CD4-positive, alpha-beta T cell treated with Interleukin-17A for 1 hour (primary cell): ENCODE data around the gene HTR3B.

Source experiments
- DNase-seq: peaks from one replicate; pipeline ENCODE4 v3.0.0-alpha.2; 2020

HTR3B gene

DNA sequence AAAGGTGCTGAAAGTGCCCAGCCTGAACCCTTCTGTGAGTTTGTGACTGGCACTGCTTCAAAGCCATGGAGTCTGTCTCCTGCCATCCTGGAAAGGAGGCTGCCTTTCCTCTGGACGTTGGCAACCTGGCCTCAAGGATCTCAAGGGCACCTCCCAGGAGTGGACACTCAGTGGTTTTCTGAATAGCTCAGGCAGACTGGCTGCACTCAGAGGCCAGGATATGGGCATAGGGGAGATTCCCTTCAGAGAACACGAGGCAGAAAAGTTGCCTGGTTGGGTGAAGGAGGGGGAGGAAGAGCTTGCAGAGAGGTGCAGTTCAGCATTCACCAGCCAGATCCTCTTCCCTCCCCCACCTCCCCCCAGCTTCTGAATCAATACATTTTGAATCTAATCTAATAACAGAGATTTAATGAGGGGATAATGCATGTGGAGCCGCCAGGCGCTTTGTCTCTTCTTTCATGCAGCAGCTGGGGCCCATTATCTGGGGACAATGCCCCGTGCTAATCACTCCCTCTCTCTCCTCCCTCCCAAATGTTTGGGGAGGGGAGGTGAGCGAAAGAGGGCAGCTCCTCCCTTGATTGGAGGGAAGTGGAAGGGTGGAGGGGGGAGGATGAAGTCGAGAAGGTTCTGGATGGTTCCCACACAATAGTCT is 88.0 kb downstream of the HTR3B start:
- DNase-seq: no peak

- peak; percentile 50 for DNase-seq
Observed at GRCh38 chr11:113994077-113994954, 89.7 kb downstream of the HTR3B start.
